Right ventricle myocardium inferior (tissue), 1 donor: ENCODE data around the gene NRCAM. TPM values are rescaled to one million over a fixed set of nuclear protein-coding genes. Genes with fewer than 3 reads are reported as not detected.

ENCODE experiments used
- ATAC-seq: fragments of 200-7000 bp; cut with Tn5 transposase; one replicate; pipeline ENCODE4 v1.9.1; 2020; ENCODE audit warnings: mild to moderate bottlenecking, moderate library complexity
- DNase-seq: peaks from one replicate; pipeline ENCODE4 v3.0.0; 2021; ENCODE audit errors: missing footprints
- intact Hi-C: fragments of 100-400 bp; cut with DNase I; formaldehyde crosslinking; loops from one replicate; pipeline ENCODE4 v1.11.0; 2022
- total RNA-seq: library from RNA; stranded (reverse); fragmentation: NEBNext Ultra II Directional; extraction: Animal tissue kit (Norgen Biotek cat#: 25700); gene quantifications from one replicate; pipeline ENCODE4 v1.2.1, GENCODE V29; 2021
- donor health status: DM: no; HTN: yes; CAD: no; lungs with severe emphysema.

The NRCAM gene
- total RNA-seq, 1 donor from 2014 or later: 0.30 TPM

DNA sequence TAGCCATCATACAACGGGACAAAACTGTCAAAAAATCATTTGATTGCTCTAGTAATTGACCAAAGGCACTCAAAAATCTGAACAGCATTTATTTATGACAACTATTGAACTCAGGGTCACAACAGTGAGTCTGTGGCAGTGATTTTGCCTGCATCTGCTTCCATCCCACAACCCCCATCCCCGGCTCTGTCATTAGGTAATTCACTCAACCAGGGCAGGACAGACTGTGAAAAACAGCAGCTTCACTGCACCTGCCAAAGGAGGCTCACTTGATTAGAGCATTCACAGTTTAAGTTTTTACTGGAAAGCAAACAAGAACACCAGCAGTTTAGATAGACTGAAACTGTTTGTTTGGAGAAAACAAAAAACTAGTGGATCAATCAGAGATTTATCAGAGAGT is 22.2 kb downstream of the NRCAM start:
- ATAC-seq (no peak), DNase-seq (no peak)
- intact Hi-C loops: no loop called here

DNA sequence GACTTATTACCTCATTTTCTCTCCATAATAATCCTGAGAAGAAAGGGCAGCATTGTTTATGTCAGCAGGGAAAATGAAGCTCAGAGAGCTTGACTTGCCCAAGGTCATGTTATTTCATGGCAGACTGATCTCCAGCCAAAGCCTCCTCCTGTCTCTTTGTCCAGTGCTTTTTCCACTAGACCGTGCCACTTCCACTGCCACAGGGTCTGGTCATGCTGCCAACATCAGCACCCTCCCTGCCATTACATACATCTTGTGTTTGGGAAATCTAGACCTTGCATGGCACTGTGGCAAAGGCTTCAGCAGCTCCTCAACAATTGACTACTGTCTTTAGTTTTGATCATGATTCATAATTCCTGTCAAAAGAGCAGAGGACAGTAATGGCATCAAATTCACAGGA is 25.1 kb downstream of the NRCAM start:
- intact Hi-C loops: no loop called here
- ATAC-seq (no peak), DNase-seq (no peak)

DNA sequence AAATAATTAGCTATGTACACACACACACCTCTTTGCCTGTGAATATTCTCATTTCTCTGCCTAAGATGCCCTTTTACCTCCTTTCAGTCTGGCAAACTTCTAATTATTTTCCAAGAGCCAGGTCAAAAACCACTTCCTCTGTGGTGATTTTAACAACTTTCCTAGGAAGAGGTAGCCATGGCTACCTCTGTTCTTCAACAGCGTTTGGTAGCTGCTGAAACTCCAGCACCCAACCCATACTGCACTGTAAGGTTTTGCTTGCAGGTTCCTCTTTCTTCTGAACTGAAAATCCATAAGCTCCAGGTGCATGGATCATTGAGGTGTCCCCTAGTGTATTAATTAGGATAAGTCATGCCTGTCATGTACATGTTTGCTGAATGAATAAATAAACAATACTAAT is 25.6 kb downstream of the NRCAM start:
- intact Hi-C loops: no loop called here
- DNase-seq: no peak
- ATAC-seq: no peak

DNA sequence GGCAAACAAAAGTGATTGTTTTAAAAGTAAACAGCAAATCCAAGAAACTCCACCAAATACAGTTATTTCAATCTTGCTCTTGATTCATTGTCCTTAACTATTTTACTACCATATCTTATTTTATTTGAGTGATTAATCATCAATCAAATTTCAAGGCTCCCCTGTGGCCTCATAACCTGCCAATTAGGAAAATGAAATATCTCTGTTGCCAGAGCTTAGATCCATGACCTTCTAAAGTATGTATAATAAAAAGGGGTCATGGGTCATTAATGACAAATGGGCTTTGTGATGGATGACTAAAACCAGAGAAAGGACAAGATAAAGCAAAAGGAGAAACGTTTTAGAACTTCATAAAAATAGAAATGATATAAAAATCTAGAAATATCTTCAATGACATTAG is 28.5 kb downstream of the NRCAM start:
- intact Hi-C loops: no loop called here
- DNase-seq (no peak), ATAC-seq (no peak)

DNA sequence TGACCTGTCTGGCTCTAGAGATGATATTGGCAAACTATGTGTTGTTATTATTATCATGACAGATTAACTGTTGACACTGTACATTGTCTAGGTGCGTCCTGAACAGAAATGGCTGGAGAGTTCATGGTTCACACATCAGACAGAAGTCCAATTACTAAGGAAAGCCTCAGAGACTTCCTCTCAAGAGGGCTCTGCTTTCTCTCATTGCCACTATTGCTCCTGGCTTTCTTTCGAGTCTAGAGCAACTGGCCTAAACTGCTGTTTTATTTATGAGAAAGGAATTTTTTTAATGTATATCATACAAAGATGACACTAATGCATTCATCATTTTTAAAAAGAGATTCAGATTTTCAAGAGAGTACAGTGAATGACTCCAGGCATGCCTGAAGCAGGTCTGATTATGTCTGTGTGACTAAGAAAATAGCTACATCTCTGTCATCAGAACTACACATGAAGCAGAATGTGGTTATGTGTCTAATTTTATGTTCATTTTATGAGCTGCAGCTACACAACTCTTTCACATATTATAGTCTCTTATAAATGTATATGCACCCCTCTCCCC is 30.4 kb downstream of the NRCAM start:
- intact Hi-C loops: no loop called here
- no peak for ATAC-seq
- DNase-seq: no peak

DNA sequence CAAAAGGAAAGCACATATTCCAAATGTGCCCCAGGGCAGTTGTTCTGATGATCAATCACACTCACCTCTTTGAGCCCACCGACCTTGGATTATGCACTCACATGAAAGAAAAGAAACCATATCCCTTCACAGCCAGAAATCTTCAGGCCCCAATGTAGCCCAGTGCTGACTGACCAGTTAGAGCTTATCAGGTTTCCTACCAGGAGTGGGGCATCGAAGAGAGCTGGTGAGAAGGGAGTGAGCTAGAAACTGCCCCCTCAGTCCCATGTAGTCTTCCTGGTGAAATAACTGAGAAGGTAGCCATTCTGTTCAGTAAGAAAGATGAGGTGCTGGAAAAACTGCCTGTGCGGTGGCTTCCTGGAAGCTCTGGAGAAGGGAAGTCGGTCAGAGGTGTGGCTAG is 32.2 kb downstream of the NRCAM start:
- ATAC-seq: no peak
- no peak for DNase-seq
- intact Hi-C loops: no loop called here

DNA sequence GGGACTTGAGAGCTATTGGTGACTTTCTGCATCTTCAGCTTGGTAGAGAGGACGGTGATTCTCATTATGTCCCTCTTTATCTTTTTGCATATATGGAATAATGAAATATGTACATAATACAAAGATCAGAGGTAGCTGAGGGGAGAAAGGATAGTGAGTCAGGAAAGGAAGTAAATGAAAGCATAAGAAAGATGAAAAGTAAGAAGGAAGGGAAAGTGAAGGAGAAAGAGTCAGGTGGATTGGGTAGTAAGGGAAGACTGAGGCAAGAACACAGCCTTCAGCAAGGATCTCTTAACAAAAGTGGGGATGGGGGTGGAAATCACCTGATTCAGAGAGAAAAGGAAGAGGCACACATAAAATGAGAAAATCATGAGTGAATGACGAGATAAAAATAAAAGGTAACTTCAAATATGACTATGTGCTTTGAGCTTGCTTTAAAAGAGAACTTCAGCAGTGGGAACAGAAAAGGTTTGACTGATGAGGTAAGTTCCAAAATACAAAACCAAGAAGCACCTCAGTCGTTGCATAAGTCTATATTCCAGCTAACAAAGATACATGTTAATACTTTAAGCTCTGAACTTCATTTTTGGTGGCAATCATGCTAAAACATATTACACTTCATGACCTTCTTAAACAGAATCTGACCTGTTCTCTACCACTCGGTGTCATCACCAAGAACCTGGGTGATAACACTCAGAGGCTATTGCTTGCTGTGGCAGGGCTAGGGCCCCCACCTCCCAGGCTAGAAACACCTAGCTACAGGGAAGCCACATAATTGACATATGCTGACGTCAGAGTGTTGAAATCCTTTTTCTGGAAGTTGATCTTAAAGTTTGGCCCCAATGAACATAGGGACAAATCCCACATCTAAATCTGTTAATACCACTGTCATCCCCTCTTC is 32.9 kb downstream of the NRCAM start:
- DNase-seq: no peak
- intact Hi-C loops: no loop called here
- ATAC-seq: no peak

DNA sequence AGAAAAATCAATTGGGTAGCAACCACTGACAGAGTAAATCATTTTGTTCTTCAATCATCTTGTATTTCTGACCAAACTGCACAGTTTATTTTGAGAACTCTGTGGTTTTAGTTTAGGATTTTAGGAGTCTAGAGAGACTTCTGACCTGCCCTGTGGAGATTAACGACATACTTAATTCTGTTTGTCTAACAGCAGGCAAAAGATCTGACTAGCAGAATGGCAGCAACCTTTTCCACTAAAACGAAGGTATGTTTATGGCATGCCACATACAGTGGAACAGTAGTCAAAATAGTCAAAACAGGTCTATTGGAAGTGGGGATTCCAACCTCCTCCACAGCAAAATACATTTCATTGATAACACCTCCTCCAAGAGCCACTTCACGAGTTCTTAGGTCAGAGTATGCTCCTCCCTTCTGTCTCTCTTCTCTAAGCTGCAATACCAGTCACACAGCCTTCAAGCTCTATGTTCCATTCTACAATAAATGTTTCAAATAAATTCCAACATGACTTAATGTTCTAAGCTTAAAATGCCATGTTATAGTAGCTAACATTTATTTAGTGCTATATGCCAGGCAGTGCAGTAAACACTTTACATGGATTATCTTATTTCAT is 34.4 kb downstream of the NRCAM start:
- DNase-seq (no peak), ATAC-seq (no peak)
- intact Hi-C loops: no loop called here

DNA sequence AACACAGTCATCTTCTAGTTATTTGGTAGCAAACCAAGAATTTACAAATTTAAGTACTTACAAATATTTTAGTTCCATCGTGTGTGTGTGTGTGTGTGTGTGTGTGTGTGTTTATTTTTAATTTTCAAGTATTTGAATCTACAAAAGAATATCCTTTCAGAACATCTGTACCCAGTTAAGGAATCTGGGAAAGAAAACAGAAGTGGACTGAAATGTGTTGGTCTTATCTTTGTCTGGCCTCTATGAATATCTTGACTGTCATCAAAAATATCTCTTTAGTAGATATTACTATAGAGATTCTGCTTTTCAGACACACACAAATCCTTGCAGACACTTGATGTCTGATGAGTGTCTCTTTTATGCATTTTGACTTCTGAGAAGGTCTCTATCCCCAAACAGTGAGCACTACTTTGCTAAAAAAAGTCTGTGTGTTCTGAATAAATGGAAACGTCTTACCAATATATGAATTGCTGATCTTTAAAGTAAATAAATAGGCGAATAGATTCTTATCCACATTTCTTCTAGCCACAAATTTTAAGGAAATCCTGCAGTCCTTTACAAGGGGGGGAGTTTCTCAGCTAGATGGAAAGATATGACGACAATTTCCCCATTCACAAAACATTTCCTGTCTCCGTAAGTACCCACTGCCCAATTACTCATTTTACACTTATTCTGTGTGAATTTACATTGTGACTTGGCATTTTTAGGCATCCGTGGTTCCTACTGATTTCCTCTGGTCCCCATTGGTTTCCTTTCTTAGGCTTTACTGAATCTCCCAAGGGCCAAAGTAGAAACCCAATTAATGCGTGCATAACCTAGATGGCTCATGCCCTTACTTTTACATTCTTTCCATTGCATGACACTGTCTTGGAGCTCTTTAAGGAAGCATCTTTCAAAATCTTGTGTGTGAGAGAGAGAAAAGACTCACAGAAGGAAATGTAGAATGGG is 36.0 kb downstream of the NRCAM start:
- ATAC-seq (no peak), DNase-seq (no peak)
- intact Hi-C loops: no loop called here

DNA sequence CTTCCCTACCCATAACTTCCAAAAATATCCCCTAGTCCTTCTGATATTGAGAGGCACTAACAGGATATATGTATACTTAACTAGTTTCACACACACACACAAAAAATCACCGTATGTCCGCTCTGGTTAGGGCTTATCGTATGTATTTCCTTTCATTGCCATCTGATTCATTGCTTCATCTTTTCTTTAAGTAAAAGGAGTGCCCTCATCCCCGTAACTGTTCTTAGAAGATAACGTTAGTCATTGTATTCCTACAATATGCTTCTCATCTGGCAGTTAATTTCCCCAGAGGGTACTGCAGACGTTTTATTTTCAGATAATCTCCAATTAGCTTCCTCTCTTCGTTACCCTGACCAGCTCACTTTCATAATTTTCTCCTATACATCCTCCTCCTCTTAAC is 37.3 kb downstream of the NRCAM start:
- DNase-seq: no peak

DNA sequence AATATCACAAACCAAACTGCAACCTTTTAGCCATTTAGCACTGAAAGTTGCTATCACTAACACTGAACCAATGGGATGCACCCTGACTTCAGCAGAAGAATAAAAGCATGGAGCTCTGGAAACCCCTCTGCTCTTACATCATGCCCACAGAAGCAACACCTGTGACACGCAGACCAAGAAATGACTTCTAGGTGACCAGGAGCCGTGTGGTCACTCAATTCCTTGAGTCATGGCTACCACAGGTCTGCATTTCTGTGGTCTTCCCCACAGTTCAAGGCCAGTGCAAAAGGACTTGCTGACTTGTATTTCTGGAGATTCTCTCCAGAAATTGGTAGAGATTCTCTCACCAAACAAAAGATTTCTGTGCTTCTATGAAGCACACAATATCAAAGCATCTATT is 38.3 kb downstream of the NRCAM start:
- DNase-seq (no peak), ATAC-seq (no peak)
- intact Hi-C loops: no loop called here

More for the DNA sequence above, 37.3 kb downstream of the NRCAM start:
- ATAC-seq: no peak
- intact Hi-C loops: no loop called here

DNA sequence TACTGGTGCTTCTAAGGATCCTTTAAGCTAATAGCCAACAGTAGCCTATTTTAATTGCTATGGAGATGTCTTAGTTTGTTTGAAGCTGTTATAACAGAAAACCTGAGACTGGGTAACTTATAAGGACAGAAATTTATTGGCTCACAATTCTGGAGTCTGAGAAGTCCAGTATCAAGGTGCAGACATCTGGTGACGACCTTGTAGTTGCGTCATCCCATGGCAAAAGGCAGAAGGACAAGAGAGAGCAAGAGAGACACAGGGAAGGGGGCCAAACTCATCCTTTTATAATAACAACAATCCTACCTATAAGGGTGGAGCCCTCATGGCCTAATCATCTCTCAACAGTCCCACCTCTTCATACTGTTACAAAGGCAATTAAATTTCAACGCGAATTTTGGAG is 39.1 kb downstream of the NRCAM start:
- no peak for DNase-seq
- intact Hi-C loops: no loop called here
- no peak for ATAC-seq

DNA sequence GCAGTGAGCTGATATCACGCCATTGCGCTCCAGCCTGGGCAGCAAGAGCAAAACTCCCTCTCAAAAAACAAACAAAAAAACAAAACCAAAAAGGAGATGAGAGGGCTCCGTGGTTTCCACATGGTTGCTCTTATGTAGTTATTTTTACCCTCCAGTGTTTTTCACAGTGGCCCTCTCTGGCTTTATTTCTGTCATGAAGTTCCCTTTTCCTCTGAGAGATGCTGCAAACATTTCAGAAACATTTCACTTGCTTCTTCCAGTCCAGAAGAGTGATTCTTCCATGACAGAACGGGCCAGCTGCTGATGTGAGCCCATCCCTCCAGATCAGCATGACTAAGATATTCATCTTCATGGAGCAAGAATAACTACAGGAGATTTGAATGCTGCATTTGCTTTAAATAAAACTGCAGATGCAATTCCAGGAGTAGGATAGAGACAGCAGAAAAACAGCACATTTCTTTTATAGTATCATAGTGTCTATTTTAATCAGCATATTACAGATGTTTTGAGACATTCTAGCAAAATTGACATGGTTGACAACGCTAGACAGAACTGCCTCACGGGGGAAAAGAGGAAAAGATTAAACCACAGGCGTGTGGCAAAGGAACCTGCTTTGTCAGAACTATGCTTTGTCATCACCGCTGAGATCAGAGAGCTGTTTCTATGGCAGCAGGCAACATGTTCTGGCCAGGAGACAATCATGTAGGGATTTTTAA is 40.3 kb downstream of the NRCAM start:
- no peak for DNase-seq
- ATAC-seq: no peak
- intact Hi-C loops: no loop called here

DNA sequence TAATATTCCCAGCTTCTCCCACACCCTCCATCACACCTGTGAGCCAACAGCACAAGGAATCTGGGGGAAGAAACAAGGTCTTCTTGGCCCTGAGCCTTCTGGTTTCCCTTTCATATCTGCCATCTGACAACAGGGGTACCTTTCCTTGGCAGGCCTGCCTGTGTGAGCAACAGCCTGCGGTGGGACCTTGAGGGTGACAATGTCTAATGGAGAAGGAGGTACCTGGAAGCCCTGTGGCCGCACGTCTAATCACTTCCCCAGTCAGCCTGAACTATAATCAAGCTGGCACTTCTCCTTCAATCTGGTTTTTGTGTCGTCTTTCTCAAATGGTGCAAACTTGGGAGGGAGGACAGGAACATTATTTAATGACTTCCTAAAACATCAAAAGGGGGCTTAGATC is 41.2 kb downstream of the NRCAM start:
- DNase-seq: no peak
- ATAC-seq: no peak
- intact Hi-C loops: no loop called here

DNA sequence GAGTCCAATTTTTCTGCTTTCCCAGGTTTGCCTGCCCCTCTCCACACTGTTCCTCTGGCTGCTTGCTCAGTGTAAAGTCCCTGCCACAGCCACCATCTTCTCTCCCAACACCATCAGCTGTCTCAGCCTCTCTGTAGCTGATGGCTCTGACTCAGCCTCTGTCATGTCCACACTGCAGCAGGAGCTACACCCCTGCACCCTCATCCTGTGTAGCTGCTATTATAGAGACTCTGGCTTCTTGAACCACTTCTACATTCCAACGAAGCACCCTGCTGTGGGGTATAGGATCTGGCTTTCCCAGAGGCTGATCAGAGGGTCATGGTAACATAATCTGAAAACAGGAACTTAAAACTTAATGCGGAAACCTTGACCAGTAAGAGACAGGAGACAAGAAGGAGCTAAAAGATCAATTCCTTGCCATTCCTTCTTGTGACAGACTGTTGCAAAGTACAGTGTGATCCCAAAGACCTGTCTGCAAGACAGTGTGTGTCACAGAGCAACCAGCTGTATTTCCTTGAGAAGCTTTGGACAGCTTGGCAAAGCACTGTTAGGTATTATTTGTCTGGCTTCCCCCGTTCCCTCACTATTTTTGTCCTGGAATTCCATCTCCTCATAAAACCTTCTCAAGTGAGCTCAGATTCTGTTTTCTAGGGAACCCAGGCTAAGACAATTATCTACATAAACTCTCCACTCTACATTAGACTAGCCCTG is 42.3 kb downstream of the NRCAM start:
- intact Hi-C loops: no loop called here
- DNase-seq: no peak
- no peak for ATAC-seq

DNA sequence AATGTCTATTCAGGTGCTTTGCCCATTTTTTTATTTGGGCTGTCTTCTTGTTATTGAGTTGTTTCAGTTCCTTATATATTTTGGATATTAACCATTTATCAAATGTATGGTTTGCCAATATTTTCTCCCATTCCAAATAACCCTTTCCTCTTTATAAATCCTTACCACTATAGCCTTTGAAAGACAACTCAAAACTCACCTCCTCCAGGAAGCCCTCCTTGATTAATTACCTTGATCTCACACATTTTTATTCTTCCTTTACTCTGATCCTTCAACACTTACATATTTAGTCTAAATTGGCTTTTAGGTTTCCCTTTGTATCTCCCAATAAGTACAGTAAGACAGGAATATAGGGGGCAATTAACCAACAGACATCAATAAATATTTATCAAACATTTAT is 42.9 kb downstream of the NRCAM start:
- DNase-seq: no peak
- intact Hi-C loops: no loop called here

DNA sequence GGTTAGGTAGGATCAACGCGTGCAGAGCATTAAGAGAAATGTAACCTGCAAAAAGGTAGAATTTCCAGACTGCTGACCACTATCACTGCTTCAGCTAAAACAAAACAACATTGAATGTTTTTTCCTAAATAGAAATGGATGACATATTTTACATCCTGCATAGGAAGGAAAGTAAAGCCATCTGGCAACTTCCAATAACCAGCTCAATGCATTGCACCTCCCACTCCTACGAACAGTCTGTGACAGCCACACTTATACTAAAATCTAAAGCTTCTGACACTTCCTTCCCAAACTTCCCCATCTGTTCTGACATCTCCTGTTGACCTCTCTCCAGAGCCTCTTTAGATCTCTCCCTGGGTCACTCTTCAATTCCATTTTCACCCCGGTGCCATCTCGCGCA is 47.1 kb downstream of the NRCAM start:
- DNase-seq: no peak
- intact Hi-C loops: no loop called here
- ATAC-seq: no peak

More for the DNA sequence above, 42.9 kb downstream of the NRCAM start:
- no peak for ATAC-seq
